HepG2 (cell line): Measurements from ENCODE around the gene DOC2A. TPM values are rescaled to one million over a fixed set of nuclear protein-coding genes. Genes with fewer than 3 reads are reported as not detected.

Source experiments
- AHR ChIP-seq: IDR thresholded peaks from 2 replicates; pipeline ENCODE4 v1.6.1; 2018; ENCODE audit warnings: missing genetic modification reagents, missing compliant biosample characterization
- ARID2 ChIP-seq: sonication (generic); formaldehyde crosslinking; IDR thresholded peaks from 2 replicates; pipeline ENCODE4 v1.8.1; 2022; ENCODE audit warnings: mild to moderate bottlenecking, missing genetic modification reagents, borderline replicate concordance
- BHLHE40 ChIP-seq: IDR thresholded peaks from 2 replicates; pipeline ENCODE4 v1.6.1; 2011; ENCODE audit warnings: low read length, improper control_type of control experiment
- ELF3 ChIP-seq: IDR thresholded peaks from 2 replicates; pipeline ENCODE4 v1.6.1; 2016; ENCODE audit warnings: missing genetic modification reagents, missing compliant biosample characterization
- HNRNPH1 ChIP-seq: fragments of 200-400 bp; formaldehyde crosslinking; optimal IDR thresholded peaks from 2 replicates; pipeline ENCODE3; 2017; ENCODE audit warnings: mild to moderate bottlenecking, low read depth, low read length
- IKZF5 ChIP-seq: IDR thresholded peaks from 2 replicates; pipeline ENCODE4 v1.6.1; 2018; ENCODE audit warnings: missing genetic modification reagents, mild to moderate bottlenecking, missing compliant biosample characterization
- MEIS2 ChIP-seq: sonication (generic); formaldehyde crosslinking; IDR thresholded peaks from 2 replicates; pipeline ENCODE4 v1.9.0; 2021; ENCODE audit warnings: mild to moderate bottlenecking, missing genetic modification reagents
- MTF1 ChIP-seq: sonication (generic); formaldehyde crosslinking; IDR thresholded peaks from 2 replicates; pipeline ENCODE4 v1.5.0; 2020; ENCODE audit warnings: missing genetic modification reagents
- PHB2 ChIP-seq: fragments of 450-650 bp; IDR thresholded peaks from 2 replicates; pipeline ENCODE4 v1.6.1; 2018; ENCODE audit not compliant: partially characterized antibody
- RXRB ChIP-seq: IDR thresholded peaks from 2 replicates; pipeline ENCODE4 v1.6.1; 2016; ENCODE audit warnings: borderline replicate concordance, missing genetic modification reagents, missing compliant biosample characterization
- SKI ChIP-seq: fragments of 450-650 bp; IDR thresholded peaks from one replicate; pipeline ENCODE4 v1.6.1; 2018; ENCODE audit warnings: mild to moderate bottlenecking; ENCODE audit not compliant: partially characterized antibody
- ZBTB21 ChIP-seq: sonication (generic); formaldehyde crosslinking; IDR thresholded peaks from 2 replicates; pipeline ENCODE4 v1.4.0; 2020; ENCODE audit warnings: missing genetic modification reagents
- ZBTB42 ChIP-seq: sonication (generic); formaldehyde crosslinking; IDR thresholded peaks from 2 replicates; pipeline ENCODE4 v1.5.0; 2020; ENCODE audit warnings: mild to moderate bottlenecking, missing genetic modification reagents
- ZNF275 ChIP-seq: sonication (generic); formaldehyde crosslinking; IDR thresholded peaks from 2 replicates; pipeline ENCODE4 v1.8.0; 2022; ENCODE audit warnings: missing genetic modification reagents, mild to moderate bottlenecking, inconsistent platforms, borderline replicate concordance
- ZNF407 ChIP-seq: sonication (generic); formaldehyde crosslinking; IDR thresholded peaks from one replicate; pipeline ENCODE4 v1.5.1; 2020; ENCODE audit warnings: mild to moderate bottlenecking, missing genetic modification reagents; ENCODE audit errors: not compliant biosample characterization
- ZNF652 ChIP-seq: IDR thresholded peaks from 2 replicates; pipeline ENCODE4 v1.6.1; 2016; ENCODE audit warnings: low read depth, borderline replicate concordance
- ZNF740 ChIP-seq: sonication (generic); formaldehyde crosslinking; IDR thresholded peaks from 2 replicates; pipeline ENCODE4 v1.4.0; 2020; ENCODE audit warnings: missing genetic modification reagents
- polyA plus RNA-seq, 8 experiments: library from polyadenylated mRNA; depleted of rRNA in 3 of 8; stranded (reverse) in 7 of 8; unstranded in 1 of 8; fragments of >200 nt; fragmentation: Illumina TruSeq in 4 of 8; extraction: Trizol in 4 of 8; gene quantifications; 2 replicates each; pipeline versions ENCODE4 v1.2.1 to v1.2.3, GENCODE V29; 2011 to 2016; ENCODE audit warnings: low read depth in 4 of 8, missing spikeins in 1 of 8, mixed read lengths in 1 of 8; ENCODE audit not compliant: insufficient read depth in 1 of 8
- total RNA-seq, 5 experiments: library from RNA; depleted of rRNA; stranded (reverse); fragments of >200 nt; fragmentation: Illumina TruSeq; extraction: Trizol; gene quantifications; 2 replicates each; pipeline ENCODE4 v1.2.3, GENCODE V29; 2016; ENCODE audit warnings: low read depth in 1 of 5

Gene DOC2A
- total and polyA plus RNA-seq, 2 of the 13 experiments (the other 11 are each of a cell fraction or from before 2014, with no cell fraction given) = 0.15 to 0.55 TPM

- peak; percentile 92 for TF ChIP-seq ZNF407 (CRISPR knock-in tag)
- peak; percentile 82 for TF ChIP-seq MEIS2 (CRISPR knock-in tag)
- no peak; the same call in 1 of the 2 replicates for TF ChIP-seq ZNF740 (CRISPR knock-in tag)
- no peak for TF ChIP-seq MTF1 (CRISPR knock-in tag)
- TF ChIP-seq SKI = peak; percentile 61
- no peak; the same call in 1 of the 2 replicates for TF ChIP-seq BHLHE40
- TF ChIP-seq ARID2 = no peak
- TF ChIP-seq ZNF652 (CRISPR knock-in tag) = no peak
- peak; percentile 26; the same call in 1 of the 2 replicates for TF ChIP-seq IKZF5 (CRISPR knock-in tag)
- no peak for TF ChIP-seq PHB2
- TF ChIP-seq ZBTB21 (CRISPR knock-in tag) = peak; percentile 13; the same call in 1 of the 2 replicates
- no peak for TF ChIP-seq AHR (CRISPR knock-in tag)
- no peak for TF ChIP-seq ZBTB42 (CRISPR knock-in tag)
- 0 out of 2 replicates have a peak, but pooled peaks have one; percentile 91 for TF ChIP-seq ZNF275 (CRISPR knock-in tag)
- peak; percentile 73; the same call in 1 of the 2 replicates for TF ChIP-seq ELF3 (CRISPR knock-in tag)
- peak; percentile 49; the same call in 1 of the 2 replicates for TF ChIP-seq RXRB (CRISPR knock-in tag)
- peak; percentile 94 for TF ChIP-seq HNRNPH1
These were observed 37.2 kb downstream of the DOC2A start, which contains the start of gene TAOK2 (continued) for GRCh38 chr16:29973384-29974246.
